Body of pancreas (tissue), 4 donors: Measurements from ENCODE around the gene FCGBP. TPM values are rescaled to one million over a fixed set of nuclear protein-coding genes. Genes with fewer than 3 reads are reported as not detected.
A peak's percentile ranks its signal among the peaks of the same experiment; 100 is the strongest.

Experiments used
- ATAC-seq: fragments of 150-250 bp; one replicate; pipeline ENCODE4 v1.9.1; 2016
- DNase-seq, 4 donors: peaks; one replicate each; pipeline ENCODE4 v3.0.0-alpha.2; 2019
- H3K27ac ChIP-seq, 4 donors: fragments of 200-600 bp; sonication (generic); 1 replicate in 3 of 4; 2 replicates in 1 of 4; pipeline versions ENCODE4 v1.5.1 to v1.6.1; 2016 to 2019; ENCODE audit warnings: mild to moderate bottlenecking in 1 of 4, mixed read lengths in 1 of 4, moderate library complexity in 1 of 4
- H3K27me3 ChIP-seq, 2 donors: fragments of 200-600 bp; sonication (generic); one replicate each; pipeline ENCODE4 v1.6.0; 2016; ENCODE audit warnings: mild to moderate bottlenecking in 1 of 2
- H3K36me3 ChIP-seq, 2 donors: fragments of 200-600 bp; sonication (generic); replicated peaks in 1 of 2; 2 replicates each; pipeline ENCODE4 v1.5.1; 2016; ENCODE audit warnings: low read depth in 2 of 2; ENCODE audit not compliant: insufficient read depth in 1 of 2
- H3K4me1 ChIP-seq: fragments of 200-600 bp; sonication (generic); one replicate; pipeline ENCODE4 v1.6.0; 2016
- H3K4me3 ChIP-seq, 2 donors: fragments of 200-600 bp; sonication (generic); 1 replicate in 1 of 2; 2 replicates in 1 of 2; pipeline ENCODE4 v1.5.1; 2016 to 2019
- H3K9me3 ChIP-seq, 3 donors: fragments of 200-600 bp; sonication (generic); 1 replicate in 2 of 3; 2 replicates in 1 of 3; pipeline ENCODE4 v1.5.1; 2016
- CTCF ChIP-seq, 7 experiments: fragments of 450-650 bp in 4 of 7; fragments of 200-600 bp in 3 of 7; sonication (generic) in 3 of 7; IDR thresholded peaks; one replicate each; pipeline ENCODE4 v1.5.1; 2016 to 2019; ENCODE audit warnings: antibody characterized with exemption in 7 of 7
- POLR2A ChIP-seq, 3 donors: fragments of 450-650 bp; IDR thresholded peaks; one replicate each; pipeline ENCODE4 v1.6.1; 2016; ENCODE audit warnings: antibody characterized with exemption in 3 of 3, mild to moderate bottlenecking in 2 of 3
- WGBS, 2 donors: methylation state at CpG; one replicate each; pipeline ENCODE4 v1.1.5; 2017; 5-methylcytosine and 5-hydroxymethylcytosine counted together
- intact Hi-C: fragments of 100-400 bp; cut with DNase I; formaldehyde crosslinking; loops from one replicate; pipeline ENCODE4 v1.15.1; 2023
- total RNA-seq, 2 donors: library from RNA; depleted of rRNA; stranded (reverse); fragments of >200 nt; gene quantifications; one replicate each; pipeline ENCODE4 v1.1.0, GENCODE V29; 2016

Gene FCGBP
- total RNA-seq, 2 donors from 2014 or later: 19.4 to 24.1 TPM

- ATAC-seq (no peak), DNase-seq (peak in 1 of 4 donors; percentile 14)
- Histone ChIP-seq H3K27ac (peak overlapping the region; percentile 60 to 93 (median 80)), H3K27me3 (no peaks in the 10 kb centered on the region), H3K4me3 (peak overlapping the region; percentile 26 to 66), H3K9me3 (no peaks in the 10 kb centered on the region), H3K36me3 (peaks cover 0 to 14% of the 10 kb centered on the region in 2 donors), H3K4me1 (peaks cover 20% of the 10 kb centered on the region)
- WGBS, 2 donors: 1 to 2% methylated on average over 15 to 21 of the region's 21 CpGs
- intact Hi-C loops: no loop called here
- TF ChIP-seq POLR2A (IDR thresholded peaks at IDR 0.05) (no peak), CTCF (IDR thresholded peaks at IDR 0.05) (no peak)
Measured at GRCh38 chr19:39971380-39972035, 37.1 kb upstream of the FCGBP start.

GRCh38 chr19:39970675-39971379 lies 36.4 kb upstream of the FCGBP start, which contains the start of gene PSMC4:
TSS of gene PSMC4 (plus strand) at chr19:39971165. CDS start at chr19:39971203, 38 bp downstream.
- peak; percentile 66 to 99 (median 96) for TF ChIP-seq CTCF (IDR thresholded peaks at IDR 0.05)
- peak; percentile 66 to 92 (median 90) for TF ChIP-seq POLR2A (IDR thresholded peaks at IDR 0.05)
- H3K4me1 ChIP-seq: peaks cover 20% of the 10 kb centered on the region

GRCh38 chr19:39970425-39970674 lies 35.9 kb upstream of the FCGBP start:
- ATAC-seq: peak; percentile 21
- intact Hi-C loops: no loop called here

More at GRCh38 chr19:39970675-39971379, 36.4 kb upstream of the FCGBP start, which contains the start of gene PSMC4:
- H3K4me3 ChIP-seq: peak within 1 kb of the TSS; percentile 63 to 66
- H3K36me3 ChIP-seq: peaks cover 0 to 14% of the 10 kb centered on the region in 2 donors
- no peaks in the 10 kb centered on the region for H3K27me3 ChIP-seq
- WGBS, 2 donors: 0 to 2% methylated on average over 11 to 43 of the region's 47 CpGs
- peak; percentile 98 to 99 (median 98) for DNase-seq
- peak within 1 kb of the TSS; percentile 86 to 93 (median 90) for H3K27ac ChIP-seq
- H3K9me3 ChIP-seq: no peaks in the 10 kb centered on the region
- intact Hi-C loops: no loop called here
- ATAC-seq: peak; percentile 98

GRCh38 chr19:39969681-39970424 lies 35.4 kb upstream of the FCGBP start:
- TF ChIP-seq CTCF (IDR thresholded peaks at IDR 0.05): no peak
- Histone ChIP-seq H3K4me3 (peak overlapping the region; percentile 58 to 63), H3K36me3 (peaks cover 0 to 12% of the 10 kb centered on the region in 2 donors), H3K9me3 (no peaks in the 10 kb centered on the region), H3K27ac (peak overlapping the region in 3 of 4 donors; percentile 88 to 93 (median 91)), H3K27me3 (no peaks in the 10 kb centered on the region), H3K4me1 (peaks cover 20% of the 10 kb centered on the region)
- WGBS, 2 donors: 59 to 63% methylated on average over 12 to 13 of the region's 13 CpGs
- intact Hi-C loops: no loop called here
- no peak for ATAC-seq
- DNase-seq: no peak

More at GRCh38 chr19:39970425-39970674, 35.9 kb upstream of the FCGBP start:
- Histone ChIP-seq H3K9me3 (no peaks in the 10 kb centered on the region), H3K36me3 (peaks cover 0 to 14% of the 10 kb centered on the region in 2 donors), H3K4me1 (peaks cover 20% of the 10 kb centered on the region), H3K27me3 (no peaks in the 10 kb centered on the region), H3K4me3 (peak overlapping the region; percentile 58 to 63), H3K27ac (peak overlapping the region; percentile 86 to 93 (median 90))
- WGBS, 2 donors: 2 to 3% methylated on average over 5 to 11 of the region's 11 CpGs
- no peak for DNase-seq
- TF ChIP-seq POLR2A (IDR thresholded peaks at IDR 0.05) (no peak), CTCF (IDR thresholded peaks at IDR 0.05) (no peak)
